GM23338 (cell line): ENCODE data around the gene FGG. TPM values are rescaled to one million over a fixed set of nuclear protein-coding genes. Genes with fewer than 3 reads are reported as not detected.
A peak's percentile ranks its signal among the peaks of the same experiment; 100 is the strongest.

ENCODE experiments used
- ATAC-seq: fragments of 200-7000 bp; cut with Tn5 transposase; 3 replicates; pipeline ENCODE4 v1.9.1; 2020
- DNase-seq: peaks from one replicate; pipeline ENCODE4 v3.0.0-alpha.2; 2015; ENCODE audit warnings: low spot score
- H2AFZ ChIP-seq: fragments of 200-600 bp; sonication (generic); 2 replicates; pipeline ENCODE4 v1.8.0; 2016; ENCODE audit warnings: antibody characterized with exemption, mild to moderate bottlenecking, moderate library complexity
- H3F3A ChIP-seq: fragments of 200-600 bp; sonication (generic); replicated peaks from 2 replicates; pipeline ENCODE4 v1.8.0; 2017; ENCODE audit warnings: antibody characterized with exemption, mixed run types, low read depth
- H3K27ac ChIP-seq: fragments of 200-600 bp; sonication (generic); 2 replicates; pipeline ENCODE4 v1.6.1; 2016; ENCODE audit warnings: low read depth
- H3K27me3 ChIP-seq: fragments of 200-600 bp; sonication (generic); 2 replicates; pipeline ENCODE4 v1.8.0; 2016; ENCODE audit warnings: mild to moderate bottlenecking, mixed run types, moderate library complexity; ENCODE audit not compliant: insufficient read depth
- H3K36me3 ChIP-seq: fragments of 200-600 bp; sonication (generic); 2 replicates; pipeline ENCODE4 v1.8.0; 2016; ENCODE audit warnings: mild to moderate bottlenecking; ENCODE audit not compliant: insufficient read depth
- H3K4me1 ChIP-seq: fragments of 200-600 bp; sonication (generic); 2 replicates; pipeline ENCODE4 v1.8.0; 2016; ENCODE audit warnings: mild to moderate bottlenecking, moderate library complexity; ENCODE audit not compliant: insufficient read depth
- H3K4me2 ChIP-seq: fragments of 200-600 bp; sonication (generic); 2 replicates; pipeline ENCODE4 v1.7.1; 2017; ENCODE audit warnings: mixed run types
- H3K4me3 ChIP-seq: fragments of 200-600 bp; sonication (generic); 2 replicates; pipeline ENCODE4 v1.6.1; 2016; ENCODE audit warnings: mixed run types
- H3K79me2 ChIP-seq: fragments of 200-600 bp; sonication (generic); replicated peaks from 2 replicates; pipeline ENCODE4 v1.8.0; 2017; ENCODE audit warnings: mild to moderate bottlenecking; ENCODE audit not compliant: insufficient read depth
- H3K9me2 ChIP-seq: fragments of 200-600 bp; sonication (generic); 2 replicates; pipeline ENCODE4 v1.8.0; 2017; ENCODE audit not compliant: insufficient read depth
- H4K20me1 ChIP-seq: fragments of 200-600 bp; sonication (generic); replicated peaks from 2 replicates; pipeline ENCODE4 v1.8.0; 2017; ENCODE audit warnings: mild to moderate bottlenecking; ENCODE audit not compliant: insufficient read depth
- H3K27ac Mint-ChIP-seq: 2 replicates; pipeline ENCODE4 v1.8.0; 2020; ENCODE audit warnings: inconsistent platforms, mild to moderate bottlenecking, moderate library complexity, mixed read lengths
- H3K27me3 Mint-ChIP-seq: 3 replicates; pipeline ENCODE4 v1.8.0; 2022; ENCODE audit warnings: low read depth, mild to moderate bottlenecking, moderate library complexity, mixed read lengths, inconsistent platforms; ENCODE audit not compliant: insufficient read depth, poor library complexity
- H3K36me3 Mint-ChIP-seq: 3 replicates; pipeline ENCODE4 v1.8.0; 2021; ENCODE audit warnings: low read depth, mild to moderate bottlenecking, inconsistent platforms, moderate library complexity, mixed read lengths
- H3K4me1 Mint-ChIP-seq: 3 replicates; pipeline ENCODE4 v1.8.0; 2020; ENCODE audit warnings: mild to moderate bottlenecking, inconsistent platforms, mixed read lengths
- H3K4me3 Mint-ChIP-seq: 3 replicates; pipeline ENCODE4 v1.8.0; 2021; ENCODE audit warnings: moderate library complexity, mild to moderate bottlenecking, inconsistent platforms, mixed read lengths
- H3K9me3 Mint-ChIP-seq: 3 replicates; pipeline ENCODE4 v1.8.0; 2020; ENCODE audit warnings: moderate library complexity, mild to moderate bottlenecking, inconsistent platforms, mixed read lengths
- CREB1 ChIP-seq: fragments of 250-450 bp; sonication (Bioruptor Pico); IDR thresholded peaks from 2 replicates; pipeline ENCODE4 v1.5.0; 2020; ENCODE audit warnings: low read depth, mild to moderate bottlenecking, moderate library complexity
- EZH2 ChIP-seq: fragments of 200-600 bp; sonication (generic); IDR thresholded peaks from one replicate; pipeline ENCODE4 v1.8.0; 2017; ENCODE audit warnings: antibody characterized with exemption, mild to moderate bottlenecking, low read depth; ENCODE audit not compliant: unreplicated experiment
- EZH2phosphoT487 ChIP-seq: fragments of 200-600 bp; sonication (generic); IDR thresholded peaks from one replicate; pipeline ENCODE4 v1.8.1; 2018; ENCODE audit warnings: antibody characterized with exemption; ENCODE audit not compliant: unreplicated experiment
- JUNB ChIP-seq: IDR thresholded peaks from one replicate; pipeline ENCODE4 v1.6.1; 2016; ENCODE audit warnings: antibody characterized with exemption; ENCODE audit not compliant: unreplicated experiment
- NANOG ChIP-seq: IDR thresholded peaks from 2 replicates; pipeline ENCODE4 v1.6.1; 2016; ENCODE audit warnings: antibody characterized with exemption, borderline replicate concordance
- POLR2AphosphoS5 ChIP-seq: IDR thresholded peaks from 2 replicates; pipeline ENCODE4 v1.6.1; 2016; ENCODE audit warnings: antibody characterized with exemption, low read depth
- STAT1 ChIP-seq: IDR thresholded peaks from one replicate; pipeline ENCODE4 v1.6.1; 2016; ENCODE audit warnings: antibody characterized with exemption; ENCODE audit not compliant: unreplicated experiment
- ZNF114 ChIP-seq: fragments of 250-450 bp; sonication (Bioruptor Pico); IDR thresholded peaks from 2 replicates; pipeline ENCODE4 v1.5.0; 2020; ENCODE audit warnings: mild to moderate bottlenecking, moderate library complexity
- ZNF331 ChIP-seq: fragments of 250-450 bp; sonication (Bioruptor Pico); IDR thresholded peaks from 2 replicates; pipeline ENCODE4 v1.5.0; 2020; ENCODE audit warnings: low read depth, mild to moderate bottlenecking, moderate library complexity
- long read RNA-seq: library from polyadenylated mRNA; unstranded; transcript quantifications from one replicate; pipeline ENCODE4 v2.0.0, GENCODE V29; 2020; ENCODE audit not compliant: unreplicated experiment
- polyA plus RNA-seq: library from polyadenylated mRNA; unstranded; fragments of >200 nt; fragmentation: Nextera tagmentation; extraction: Ambion mirVana; gene quantifications from 2 replicates; pipeline ENCODE4 v1.2.1, GENCODE V29; 2016
- total RNA-seq: library from RNA; depleted of rRNA; stranded (reverse); fragments of >200 nt; shearing (Covaris generic); gene quantifications from 2 replicates; pipeline ENCODE4 v1.2.3, GENCODE V29; 2014; rRNA removed
- TF ChIP-seq, protein P1 (sequence below): IDR thresholded peaks from 2 replicates; pipeline ENCODE4 v1.6.1; 2016; ENCODE audit warnings: antibody characterized with exemption
- TF ChIP-seq, protein P2 (sequence below), 2 experiments: fragments of 200-600 bp in 1 of 2; sonication (generic) in 1 of 2; conservative IDR thresholded peaks; 2 replicates each; pipeline versions ENCODE4 v1.5.1 to v1.6.1; 2016 to 2017; ENCODE audit warnings: antibody characterized with exemption in 2 of 2, low read depth in 2 of 2, mild to moderate bottlenecking in 2 of 2, moderate library complexity in 1 of 2
- TF ChIP-seq, protein P3 (sequence below): fragments of 250-450 bp; sonication (Bioruptor Pico); IDR thresholded peaks from 2 replicates; pipeline ENCODE4 v1.5.0; 2020; ENCODE audit warnings: mild to moderate bottlenecking, moderate library complexity
- TF ChIP-seq, protein P4 (sequence below): IDR thresholded peaks from one replicate; pipeline ENCODE4 v1.6.1; 2018; ENCODE audit warnings: antibody characterized with exemption; ENCODE audit not compliant: unreplicated experiment

The FGG gene
- 0.27 TPM in 1 of 2 replicates, not detected in the other for total RNA-seq
- not detected in 2 replicates for polyA plus RNA-seq
- long read RNA-seq = 0 reads

DNA sequence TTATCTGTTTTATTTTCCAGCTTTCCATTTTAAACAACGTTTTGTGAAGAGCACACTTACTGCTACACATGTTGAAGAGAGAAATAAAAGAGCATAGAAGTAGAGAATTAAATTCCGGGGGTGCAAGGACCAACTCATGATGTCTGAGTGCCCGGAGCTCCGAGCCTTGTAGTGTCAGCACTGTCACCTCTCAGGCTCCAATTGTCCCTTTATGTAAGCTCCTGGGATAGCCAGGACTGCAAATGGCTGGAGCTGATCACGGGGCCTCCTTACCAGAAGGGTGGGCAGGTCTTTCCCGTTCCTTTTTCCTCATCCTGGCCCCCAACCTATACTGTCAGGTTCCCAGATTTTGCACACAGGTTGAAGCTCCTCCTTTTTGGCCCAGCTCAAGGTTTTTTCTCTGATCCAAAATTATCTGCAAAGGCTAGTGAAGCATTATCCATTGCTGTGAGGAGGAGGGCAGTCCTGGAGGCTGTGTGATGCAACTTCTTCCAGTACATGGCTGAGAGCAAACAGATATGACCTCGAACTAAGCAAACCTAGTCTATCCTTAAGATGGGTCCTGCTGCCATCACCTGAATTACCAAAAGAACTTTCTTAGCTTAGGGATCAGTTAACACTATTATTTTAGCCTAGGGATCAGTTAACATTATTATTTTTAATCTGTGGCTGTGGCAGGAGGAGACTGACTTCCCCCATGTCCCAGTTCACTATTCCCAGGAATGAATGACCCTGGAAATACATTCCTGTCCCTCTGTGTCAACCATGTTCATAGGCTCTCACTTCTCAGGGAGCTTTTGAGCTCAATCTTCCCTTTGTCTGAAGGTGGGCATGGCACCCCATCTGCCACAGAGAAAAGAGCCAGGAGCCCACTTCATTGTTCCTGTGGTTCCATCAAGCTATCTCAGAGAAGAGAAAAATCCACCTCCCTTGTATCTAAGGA lies at the start of gene FGG:
Gene FGG (minus strand): TSS at position 185 of the 943 bp plus-strand sequence. CDS start 47 bp downstream, at position 138.
- no peaks in the 10 kb centered on the region for H3K27me3 Mint-ChIP-seq
- TF ChIP-seq EZH2 (no peak), ZNF114 (CRISPR knock-in tag) (no peak), ZNF331 (CRISPR knock-in tag) (no peak), EZH2phosphoT487 (no peak), NANOG (no peak), JUNB (no peak), STAT1 (no peak), CREB1 (CRISPR knock-in tag) (no peak), POLR2AphosphoS5 (no peak)
- TF ChIP-seq, protein P1, sequence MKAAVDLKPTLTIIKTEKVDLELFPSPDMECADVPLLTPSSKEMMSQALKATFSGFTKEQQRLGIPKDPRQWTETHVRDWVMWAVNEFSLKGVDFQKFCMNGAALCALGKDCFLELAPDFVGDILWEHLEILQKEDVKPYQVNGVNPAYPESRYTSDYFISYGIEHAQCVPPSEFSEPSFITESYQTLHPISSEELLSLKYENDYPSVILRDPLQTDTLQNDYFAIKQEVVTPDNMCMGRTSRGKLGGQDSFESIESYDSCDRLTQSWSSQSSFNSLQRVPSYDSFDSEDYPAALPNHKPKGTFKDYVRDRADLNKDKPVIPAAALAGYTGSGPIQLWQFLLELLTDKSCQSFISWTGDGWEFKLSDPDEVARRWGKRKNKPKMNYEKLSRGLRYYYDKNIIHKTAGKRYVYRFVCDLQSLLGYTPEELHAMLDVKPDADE = no peak
- TF ChIP-seq, protein P2, sequence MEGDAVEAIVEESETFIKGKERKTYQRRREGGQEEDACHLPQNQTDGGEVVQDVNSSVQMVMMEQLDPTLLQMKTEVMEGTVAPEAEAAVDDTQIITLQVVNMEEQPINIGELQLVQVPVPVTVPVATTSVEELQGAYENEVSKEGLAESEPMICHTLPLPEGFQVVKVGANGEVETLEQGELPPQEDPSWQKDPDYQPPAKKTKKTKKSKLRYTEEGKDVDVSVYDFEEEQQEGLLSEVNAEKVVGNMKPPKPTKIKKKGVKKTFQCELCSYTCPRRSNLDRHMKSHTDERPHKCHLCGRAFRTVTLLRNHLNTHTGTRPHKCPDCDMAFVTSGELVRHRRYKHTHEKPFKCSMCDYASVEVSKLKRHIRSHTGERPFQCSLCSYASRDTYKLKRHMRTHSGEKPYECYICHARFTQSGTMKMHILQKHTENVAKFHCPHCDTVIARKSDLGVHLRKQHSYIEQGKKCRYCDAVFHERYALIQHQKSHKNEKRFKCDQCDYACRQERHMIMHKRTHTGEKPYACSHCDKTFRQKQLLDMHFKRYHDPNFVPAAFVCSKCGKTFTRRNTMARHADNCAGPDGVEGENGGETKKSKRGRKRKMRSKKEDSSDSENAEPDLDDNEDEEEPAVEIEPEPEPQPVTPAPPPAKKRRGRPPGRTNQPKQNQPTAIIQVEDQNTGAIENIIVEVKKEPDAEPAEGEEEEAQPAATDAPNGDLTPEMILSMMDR (conservative IDR thresholded peaks at IDR 0.05; ENCODE audit: low read depth in 2 of 2) = no peak
- TF ChIP-seq, protein P3, sequence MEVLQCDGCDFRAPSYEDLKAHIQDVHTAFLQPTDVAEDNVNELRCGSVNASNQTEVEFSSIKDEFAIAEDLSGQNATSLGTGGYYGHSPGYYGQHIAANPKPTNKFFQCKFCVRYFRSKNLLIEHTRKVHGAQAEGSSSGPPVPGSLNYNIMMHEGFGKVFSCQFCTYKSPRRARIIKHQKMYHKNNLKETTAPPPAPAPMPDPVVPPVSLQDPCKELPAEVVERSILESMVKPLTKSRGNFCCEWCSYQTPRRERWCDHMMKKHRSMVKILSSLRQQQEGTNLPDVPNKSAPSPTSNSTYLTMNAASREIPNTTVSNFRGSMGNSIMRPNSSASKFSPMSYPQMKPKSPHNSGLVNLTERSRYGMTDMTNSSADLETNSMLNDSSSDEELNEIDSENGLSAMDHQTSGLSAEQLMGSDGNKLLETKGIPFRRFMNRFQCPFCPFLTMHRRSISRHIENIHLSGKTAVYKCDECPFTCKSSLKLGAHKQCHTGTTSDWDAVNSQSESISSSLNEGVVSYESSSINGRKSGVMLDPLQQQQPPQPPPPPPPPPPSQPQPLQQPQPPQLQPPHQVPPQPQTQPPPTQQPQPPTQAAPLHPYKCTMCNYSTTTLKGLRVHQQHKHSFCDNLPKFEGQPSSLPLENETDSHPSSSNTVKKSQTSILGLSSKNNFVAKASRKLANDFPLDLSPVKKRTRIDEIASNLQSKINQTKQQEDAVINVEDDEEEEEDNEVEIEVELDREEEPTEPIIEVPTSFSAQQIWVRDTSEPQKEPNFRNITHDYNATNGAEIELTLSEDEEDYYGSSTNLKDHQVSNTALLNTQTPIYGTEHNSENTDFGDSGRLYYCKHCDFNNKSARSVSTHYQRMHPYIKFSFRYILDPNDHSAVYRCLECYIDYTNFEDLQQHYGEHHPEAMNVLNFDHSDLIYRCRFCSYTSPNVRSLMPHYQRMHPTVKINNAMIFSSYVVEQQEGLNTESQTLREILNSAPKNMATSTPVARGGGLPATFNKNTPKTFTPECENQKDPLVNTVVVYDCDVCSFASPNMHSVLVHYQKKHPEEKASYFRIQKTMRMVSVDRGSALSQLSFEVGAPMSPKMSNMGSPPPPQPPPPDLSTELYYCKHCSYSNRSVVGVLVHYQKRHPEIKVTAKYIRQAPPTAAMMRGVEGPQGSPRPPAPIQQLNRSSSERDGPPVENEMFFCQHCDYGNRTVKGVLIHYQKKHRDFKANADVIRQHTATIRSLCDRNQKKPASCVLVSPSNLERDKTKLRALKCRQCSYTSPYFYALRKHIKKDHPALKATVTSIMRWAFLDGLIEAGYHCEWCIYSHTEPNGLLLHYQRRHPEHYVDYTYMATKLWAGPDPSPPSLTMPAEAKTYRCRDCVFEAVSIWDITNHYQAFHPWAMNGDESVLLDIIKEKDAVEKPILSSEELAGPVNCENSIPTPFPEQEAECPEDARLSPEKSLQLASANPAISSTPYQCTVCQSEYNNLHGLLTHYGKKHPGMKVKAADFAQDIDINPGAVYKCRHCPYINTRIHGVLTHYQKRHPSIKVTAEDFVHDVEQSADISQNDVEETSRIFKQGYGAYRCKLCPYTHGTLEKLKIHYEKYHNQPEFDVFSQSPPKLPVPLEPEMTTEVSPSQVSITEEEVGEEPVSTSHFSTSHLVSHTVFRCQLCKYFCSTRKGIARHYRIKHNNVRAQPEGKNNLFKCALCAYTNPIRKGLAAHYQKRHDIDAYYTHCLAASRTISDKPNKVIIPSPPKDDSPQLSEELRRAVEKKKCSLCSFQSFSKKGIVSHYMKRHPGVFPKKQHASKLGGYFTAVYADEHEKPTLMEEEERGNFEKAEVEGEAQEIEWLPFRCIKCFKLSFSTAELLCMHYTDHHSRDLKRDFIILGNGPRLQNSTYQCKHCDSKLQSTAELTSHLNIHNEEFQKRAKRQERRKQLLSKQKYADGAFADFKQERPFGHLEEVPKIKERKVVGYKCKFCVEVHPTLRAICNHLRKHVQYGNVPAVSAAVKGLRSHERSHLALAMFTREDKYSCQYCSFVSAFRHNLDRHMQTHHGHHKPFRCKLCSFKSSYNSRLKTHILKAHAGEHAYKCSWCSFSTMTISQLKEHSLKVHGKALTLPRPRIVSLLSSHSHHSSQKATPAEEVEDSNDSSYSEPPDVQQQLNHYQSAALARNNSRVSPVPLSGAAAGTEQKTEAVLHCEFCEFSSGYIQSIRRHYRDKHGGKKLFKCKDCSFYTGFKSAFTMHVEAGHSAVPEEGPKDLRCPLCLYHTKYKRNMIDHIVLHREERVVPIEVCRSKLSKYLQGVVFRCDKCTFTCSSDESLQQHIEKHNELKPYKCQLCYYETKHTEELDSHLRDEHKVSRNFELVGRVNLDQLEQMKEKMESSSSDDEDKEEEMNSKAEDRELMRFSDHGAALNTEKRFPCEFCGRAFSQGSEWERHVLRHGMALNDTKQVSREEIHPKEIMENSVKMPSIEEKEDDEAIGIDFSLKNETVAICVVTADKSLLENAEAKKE (CRISPR knock-in tag) = no peak
- TF ChIP-seq, protein P4, sequence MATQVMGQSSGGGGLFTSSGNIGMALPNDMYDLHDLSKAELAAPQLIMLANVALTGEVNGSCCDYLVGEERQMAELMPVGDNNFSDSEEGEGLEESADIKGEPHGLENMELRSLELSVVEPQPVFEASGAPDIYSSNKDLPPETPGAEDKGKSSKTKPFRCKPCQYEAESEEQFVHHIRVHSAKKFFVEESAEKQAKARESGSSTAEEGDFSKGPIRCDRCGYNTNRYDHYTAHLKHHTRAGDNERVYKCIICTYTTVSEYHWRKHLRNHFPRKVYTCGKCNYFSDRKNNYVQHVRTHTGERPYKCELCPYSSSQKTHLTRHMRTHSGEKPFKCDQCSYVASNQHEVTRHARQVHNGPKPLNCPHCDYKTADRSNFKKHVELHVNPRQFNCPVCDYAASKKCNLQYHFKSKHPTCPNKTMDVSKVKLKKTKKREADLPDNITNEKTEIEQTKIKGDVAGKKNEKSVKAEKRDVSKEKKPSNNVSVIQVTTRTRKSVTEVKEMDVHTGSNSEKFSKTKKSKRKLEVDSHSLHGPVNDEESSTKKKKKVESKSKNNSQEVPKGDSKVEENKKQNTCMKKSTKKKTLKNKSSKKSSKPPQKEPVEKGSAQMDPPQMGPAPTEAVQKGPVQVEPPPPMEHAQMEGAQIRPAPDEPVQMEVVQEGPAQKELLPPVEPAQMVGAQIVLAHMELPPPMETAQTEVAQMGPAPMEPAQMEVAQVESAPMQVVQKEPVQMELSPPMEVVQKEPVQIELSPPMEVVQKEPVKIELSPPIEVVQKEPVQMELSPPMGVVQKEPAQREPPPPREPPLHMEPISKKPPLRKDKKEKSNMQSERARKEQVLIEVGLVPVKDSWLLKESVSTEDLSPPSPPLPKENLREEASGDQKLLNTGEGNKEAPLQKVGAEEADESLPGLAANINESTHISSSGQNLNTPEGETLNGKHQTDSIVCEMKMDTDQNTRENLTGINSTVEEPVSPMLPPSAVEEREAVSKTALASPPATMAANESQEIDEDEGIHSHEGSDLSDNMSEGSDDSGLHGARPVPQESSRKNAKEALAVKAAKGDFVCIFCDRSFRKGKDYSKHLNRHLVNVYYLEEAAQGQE = no peak
- H3K4me3 Mint-ChIP-seq = no peak within 1 kb of the TSS
- 0 out of 2 replicates have a peak, but pooled peaks cover 2% of the 10 kb centered on the region for H3K4me1 ChIP-seq
- H3K4me1 Mint-ChIP-seq = peaks cover 5% of the 10 kb centered on the region; the same call in 2 of the 3 replicates
- no peak within 1 kb of the TSS for H3K27ac ChIP-seq
- no peaks in the 10 kb centered on the region for H3K27me3 ChIP-seq
- H3K9me3 Mint-ChIP-seq = no peaks in the 10 kb centered on the region
- H4K20me1 ChIP-seq = no peaks in the 10 kb centered on the region
- no peaks in the 10 kb centered on the region for H3F3A ChIP-seq
- peak within 1 kb of the TSS; percentile 65; the same call in 1 of the 2 replicates for H2AFZ ChIP-seq
- no peak within 1 kb of the TSS for H3K4me2 ChIP-seq
- H3K36me3 ChIP-seq = no peaks in the 10 kb centered on the region
- DNase-seq (no peak), ATAC-seq (no peak)
- H3K27ac Mint-ChIP-seq = no peak within 1 kb of the TSS
- no peak within 1 kb of the TSS for H3K4me3 ChIP-seq
- no peaks in the 10 kb centered on the region for H3K79me2 ChIP-seq
- H3K36me3 Mint-ChIP-seq = no peaks in the 10 kb centered on the region
- H3K9me2 ChIP-seq = no peaks in the 10 kb centered on the region
